Activated CD4-positive, alpha-beta T cell treated with anti-CD3 and anti-CD28 coated beads, Interleukin-2, amount 50 U/mL, for 16 hours (primary cell): ENCODE measurements around the gene CPXM2.

ENCODE experiments used
- DNase-seq: peaks from one replicate; pipeline ENCODE4 v3.0.0-alpha.2; 2020

Gene CPXM2

DNA sequence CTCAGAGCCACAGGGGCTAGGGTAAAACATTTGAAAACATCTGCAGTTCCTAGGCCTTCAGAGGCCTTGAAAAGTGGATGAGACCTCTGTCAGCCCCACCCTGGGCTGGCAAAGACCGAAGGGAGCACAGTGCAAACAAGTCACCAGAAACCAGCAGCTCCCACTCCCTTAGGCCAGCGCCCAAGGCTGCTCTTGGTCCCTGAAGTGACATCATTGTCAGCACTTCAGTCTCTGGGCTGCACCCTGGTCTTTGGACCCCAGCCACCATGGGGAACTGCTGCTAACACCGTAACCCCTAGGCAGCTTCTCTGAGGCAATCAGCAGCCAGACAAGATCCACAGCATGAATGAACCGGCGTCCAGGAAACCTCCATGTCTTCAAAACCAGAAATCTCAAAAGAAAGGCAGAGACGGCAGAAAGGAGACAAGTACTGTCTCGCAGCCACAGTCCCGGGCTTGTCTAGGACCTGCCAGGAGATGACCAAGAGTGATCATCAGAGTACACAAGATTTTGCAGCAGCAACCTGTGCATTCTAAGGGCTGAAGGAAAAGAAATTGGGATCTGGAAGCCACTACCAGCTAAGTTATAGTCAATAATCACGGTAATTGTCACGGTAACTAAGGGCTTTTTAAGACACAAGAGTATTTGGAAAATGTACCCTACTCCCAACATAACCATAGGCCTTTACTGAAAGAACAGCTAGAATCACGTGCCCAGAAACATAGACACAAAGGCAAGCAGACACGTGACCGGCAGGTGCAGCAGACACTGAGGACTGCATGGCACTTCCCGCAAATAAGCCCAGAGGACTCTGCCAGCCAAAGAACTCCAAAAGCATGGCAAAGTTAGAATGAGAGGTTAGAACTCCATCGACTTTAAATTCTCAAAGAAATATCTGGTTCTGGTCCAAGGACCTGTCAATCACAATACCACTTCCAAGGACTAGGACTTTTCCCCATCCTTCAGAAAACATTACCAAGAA is 23.3 kb downstream of the CPXM2 start:
- no peak for DNase-seq

DNA sequence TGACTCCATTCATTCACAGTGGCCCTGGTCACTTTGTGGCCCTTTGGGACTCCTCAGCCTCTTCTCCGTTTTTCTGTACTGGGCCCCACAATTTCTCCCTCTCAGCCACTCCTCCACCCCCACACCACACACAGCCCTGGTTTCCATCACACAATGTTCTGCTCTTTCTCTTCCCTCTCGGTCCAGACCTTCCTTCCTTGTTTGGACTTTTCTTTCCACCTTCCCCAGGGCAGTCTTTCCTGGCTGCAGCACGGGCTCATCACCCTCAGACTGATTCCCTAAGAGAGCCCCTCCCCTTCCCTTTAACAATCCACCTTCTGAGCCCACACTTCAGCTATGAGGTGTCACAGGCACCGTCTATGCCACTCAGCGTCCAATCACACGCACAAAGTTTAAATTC is 25.7 kb downstream of the CPXM2 start:
- no peak for DNase-seq

DNA sequence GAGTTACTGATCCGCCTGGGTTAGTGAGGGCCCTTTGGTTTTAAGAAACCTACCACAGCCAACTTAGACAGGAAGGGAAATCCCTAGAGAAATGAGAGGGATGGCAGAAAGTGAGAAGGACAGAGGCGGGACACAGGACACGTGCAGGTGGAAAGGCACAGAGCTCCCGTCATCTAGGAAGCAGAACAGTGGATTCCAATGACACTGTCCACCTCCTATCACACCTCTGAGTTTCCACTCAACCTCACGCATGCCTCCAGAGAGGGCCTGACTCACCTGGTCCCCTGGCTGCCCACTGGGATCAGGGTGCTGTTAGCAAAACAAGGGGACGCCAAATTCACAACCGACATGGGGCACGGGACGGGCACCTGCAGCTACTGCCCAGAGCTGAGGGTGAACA is 26.3 kb downstream of the CPXM2 start:
- no peak for DNase-seq

DNA sequence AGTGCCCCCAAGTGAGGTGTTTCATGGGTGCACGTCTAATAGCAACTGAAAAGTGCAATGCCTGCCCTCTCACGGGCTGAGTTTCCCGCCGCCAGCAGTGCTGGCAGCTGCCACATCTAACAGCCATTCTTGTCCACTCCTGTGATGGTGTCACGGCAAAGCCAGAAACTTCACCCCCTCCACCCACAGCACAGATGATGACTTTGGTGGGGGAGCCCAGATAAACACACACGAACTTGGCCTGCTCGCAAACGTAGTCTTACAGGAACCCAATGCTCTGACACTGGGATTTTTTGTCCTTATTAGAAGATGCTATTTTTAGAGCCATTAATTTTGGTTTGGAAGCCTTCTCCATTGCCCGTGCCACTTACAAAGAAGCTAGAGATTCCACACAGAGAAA is 26.7 kb downstream of the CPXM2 start:
- DNase-seq = no peak

DNA sequence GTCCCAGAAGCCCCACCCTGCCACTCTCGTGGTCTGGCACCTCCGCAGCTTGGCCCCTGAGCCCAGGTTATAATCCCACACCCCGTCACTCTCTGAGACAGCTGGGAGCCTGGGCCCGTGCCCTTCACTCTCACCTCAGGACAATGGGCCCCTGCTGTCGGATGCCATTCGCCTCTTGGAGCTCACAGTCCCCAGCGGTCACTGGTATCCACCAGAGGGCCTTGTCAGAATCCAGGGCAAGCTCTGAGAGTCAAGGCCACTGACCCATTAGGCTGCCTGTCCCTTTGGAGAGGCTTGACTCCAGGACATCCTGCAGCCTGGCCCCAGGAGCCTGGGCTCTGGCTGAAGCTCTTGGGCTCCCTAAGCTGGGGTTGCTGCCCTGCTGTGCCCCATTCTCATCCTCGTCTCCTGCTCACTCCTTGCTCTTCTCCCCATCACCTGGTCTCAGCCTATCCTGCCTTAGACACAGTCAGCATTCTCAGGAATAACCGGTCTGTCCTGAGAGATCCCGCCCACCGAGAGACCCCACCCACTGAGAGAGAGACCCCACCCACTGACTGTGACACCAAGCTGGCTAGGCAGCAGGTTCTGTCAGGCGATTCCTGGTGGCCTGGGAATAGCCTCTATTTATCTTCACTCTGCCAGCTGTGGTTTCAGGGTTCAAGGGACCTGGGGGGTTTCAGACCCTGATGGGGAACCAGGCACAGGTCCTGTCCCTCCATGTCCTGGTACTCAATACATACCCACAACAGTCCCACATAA is 27.7 kb downstream of the CPXM2 start:
- no peak for DNase-seq

DNA sequence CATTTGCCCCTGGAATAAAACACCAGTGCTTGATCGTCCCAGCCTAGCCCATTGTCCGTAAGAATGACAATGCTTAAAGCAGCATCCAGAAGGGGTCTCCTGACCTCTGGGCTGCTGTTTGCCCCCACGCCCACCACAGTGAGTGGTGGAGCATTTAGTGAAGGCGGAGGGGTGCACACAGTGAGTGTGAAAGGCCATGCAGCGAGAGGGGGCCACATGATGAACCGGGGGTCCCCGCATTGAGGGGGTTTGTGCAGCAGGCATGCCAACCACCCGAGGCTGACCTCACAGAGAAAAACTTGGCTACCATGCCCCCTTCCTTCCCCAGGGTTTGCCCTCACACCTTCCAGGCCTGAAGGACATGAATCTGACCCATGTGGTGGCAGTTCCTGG is 28.4 kb downstream of the CPXM2 start:
- no peak for DNase-seq

DNA sequence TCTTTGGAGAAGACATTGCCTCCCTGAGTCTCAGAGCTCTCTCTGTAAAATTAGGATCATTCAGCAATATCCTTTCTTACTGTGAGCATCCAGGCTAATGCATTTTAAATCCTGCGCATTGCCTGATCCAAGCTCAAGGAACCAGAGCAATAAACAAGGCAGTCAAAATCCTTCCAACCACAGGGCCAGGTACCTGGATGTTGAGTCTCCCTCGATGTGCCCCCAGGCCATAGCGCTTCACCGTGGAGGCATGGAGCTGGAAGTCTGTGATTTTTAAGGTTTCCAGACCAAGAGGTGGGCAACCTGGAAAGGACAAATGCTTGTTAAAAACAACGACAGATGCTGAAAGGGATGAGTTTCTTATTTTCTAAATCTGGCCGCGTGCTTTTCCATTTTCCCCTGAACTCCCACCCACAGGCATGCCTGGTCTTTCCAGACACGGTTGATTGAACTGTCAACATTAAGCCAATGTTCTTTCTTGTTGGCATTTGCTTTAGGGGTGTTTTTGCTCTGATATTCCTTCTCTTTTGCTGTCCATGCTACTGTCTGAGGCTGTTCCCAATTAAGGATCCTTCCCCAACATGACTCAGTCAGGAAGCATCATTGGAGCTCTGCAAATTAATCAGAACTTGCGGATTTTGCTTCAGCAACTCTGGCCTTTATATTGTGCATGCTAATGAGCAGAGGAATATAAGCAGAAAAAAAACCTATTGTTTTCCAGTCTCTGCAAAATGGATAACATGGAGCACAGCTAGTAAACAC is 29.0 kb downstream of the CPXM2 start:
- DNase-seq = no peak

DNA sequence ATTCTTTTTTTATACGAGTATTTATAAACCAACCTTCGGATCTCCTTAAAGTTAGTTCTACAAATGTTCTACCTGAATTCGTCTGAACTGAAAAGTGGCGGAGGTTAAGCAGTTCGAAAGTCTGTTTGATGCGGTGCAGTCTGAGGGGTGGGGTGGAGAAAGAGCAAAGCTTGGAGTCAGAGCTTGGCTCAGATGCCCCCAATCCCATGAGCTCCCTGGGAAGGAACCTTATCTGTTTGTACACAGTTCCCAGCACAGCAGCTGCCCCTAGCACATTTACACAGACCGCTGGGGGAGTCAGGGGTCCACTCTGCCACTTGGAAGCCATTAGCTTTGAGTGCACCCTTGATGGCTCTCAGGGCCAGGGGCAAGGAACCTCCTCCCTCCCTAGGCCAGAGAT is 30.8 kb downstream of the CPXM2 start:
- no peak for DNase-seq

DNA sequence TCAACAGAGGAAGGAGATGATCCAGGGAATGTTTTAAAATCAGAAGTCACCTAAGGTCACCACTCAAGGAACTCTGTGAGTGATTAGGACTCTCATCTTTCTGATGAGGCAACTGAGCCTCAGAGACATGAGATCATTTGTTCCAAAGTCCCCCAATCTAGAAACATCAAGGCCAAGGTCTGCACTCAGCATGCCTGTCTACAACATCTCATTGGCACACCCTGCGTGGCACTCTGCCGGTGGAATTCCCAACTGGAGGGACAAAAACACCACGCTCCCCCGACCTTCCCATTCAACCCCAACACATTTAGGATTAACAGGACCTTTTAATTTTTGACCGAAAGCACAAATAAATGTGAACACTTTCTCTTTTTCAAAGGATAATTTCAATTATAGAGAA is 31.4 kb downstream of the CPXM2 start:
- no peak for DNase-seq

DNA sequence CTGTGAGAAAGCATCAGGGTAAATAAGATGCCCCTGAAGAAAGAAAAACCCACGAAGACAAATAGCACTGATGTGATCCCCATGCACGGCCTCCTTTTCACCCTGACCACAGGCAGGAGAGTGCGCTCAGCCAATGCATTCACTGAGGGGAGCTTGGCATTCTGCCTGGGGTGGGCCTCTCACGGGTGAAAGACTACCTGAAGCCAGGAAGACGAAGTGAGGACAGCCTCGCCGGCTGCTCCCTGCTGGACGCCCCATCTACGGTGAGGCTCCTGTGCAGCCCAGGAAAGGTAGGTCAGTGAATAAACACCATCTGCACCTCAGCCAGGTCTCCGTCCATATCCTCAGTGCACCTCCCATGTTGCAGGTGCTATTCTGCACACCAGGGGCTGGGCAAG is 32.0 kb downstream of the CPXM2 start:
- no peak for DNase-seq

DNA sequence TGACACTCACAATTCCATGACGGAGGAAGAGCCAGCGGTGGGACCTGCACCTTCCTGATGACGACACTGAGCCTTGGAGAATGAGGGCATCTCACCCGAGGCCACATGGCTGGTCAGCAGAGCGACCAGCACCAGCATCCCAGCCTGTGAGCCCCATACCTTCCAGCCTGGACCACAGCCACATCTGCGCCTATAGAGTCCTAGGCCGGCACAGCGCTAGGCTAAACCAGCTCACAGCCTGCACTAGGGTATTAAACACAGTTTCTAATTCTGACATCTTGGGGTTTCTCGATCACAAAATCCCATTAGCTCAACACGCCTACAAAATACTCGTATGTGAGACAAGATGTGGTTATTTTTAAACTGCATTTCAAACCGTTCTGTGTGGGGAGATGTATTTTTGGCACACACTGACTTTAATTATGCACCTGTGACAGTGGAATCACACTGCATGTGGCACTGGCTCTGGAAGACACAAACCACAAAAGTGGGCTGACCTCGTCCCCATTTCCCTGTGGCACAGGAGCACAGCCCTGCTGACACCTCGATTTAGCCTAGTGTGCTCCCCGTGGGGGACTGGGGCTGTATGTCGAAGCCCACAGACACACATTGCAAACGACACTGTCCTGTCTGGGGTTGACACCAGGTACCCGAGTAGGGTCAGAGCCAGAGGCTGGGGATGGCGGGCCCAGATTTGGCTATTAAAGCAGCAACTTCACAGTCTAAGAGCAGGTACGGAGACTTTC is 32.5 kb downstream of the CPXM2 start:
- DNase-seq = no peak

DNA sequence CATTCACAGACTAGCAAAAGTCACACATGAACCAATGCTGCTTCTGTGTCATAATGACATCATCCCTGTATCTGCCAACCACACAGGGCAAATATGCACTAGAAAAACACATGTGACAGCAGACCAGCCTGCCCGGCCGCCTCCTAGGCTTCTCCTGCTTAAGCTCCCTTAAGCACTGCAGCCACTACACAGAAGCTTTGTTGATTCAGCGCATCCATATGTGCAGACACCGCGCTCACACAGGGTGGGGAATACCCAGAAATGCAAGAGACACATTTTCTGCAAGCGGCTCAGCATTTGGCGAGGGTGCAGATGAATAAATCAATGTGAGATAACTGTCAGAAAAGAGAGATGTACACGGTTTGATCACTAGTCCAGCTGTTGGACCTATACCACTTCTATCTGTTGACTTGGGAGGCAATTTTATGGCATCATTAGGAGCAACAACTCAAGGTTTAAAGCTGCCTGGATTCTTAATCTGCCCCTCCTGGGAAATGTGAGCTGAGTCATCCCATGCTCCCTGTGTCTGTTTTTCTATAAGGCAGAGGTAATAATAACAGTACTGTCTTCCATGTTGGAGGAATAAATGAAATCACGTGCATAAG is 33.4 kb downstream of the CPXM2 start:
- DNase-seq = no peak

DNA sequence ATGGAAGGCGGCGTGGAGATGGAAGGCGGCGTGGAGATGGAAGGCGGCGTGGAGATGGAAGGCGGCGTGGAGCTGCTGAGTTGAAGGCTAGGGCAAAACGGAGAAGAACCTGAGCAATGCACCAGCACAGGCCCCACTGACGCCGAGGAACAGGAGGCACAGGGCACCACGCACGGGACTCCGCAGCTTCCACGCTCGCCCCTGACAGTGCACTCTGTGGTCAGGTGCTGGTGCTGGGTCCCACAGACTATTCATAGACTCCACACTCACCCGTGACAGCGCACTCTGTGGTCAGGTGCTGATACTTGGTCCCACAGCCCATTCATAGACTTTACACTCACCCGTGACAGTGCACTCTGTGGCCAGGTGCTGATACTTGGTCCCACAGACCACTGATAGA is 34.0 kb downstream of the CPXM2 start:
- DNase-seq = no peak

DNA sequence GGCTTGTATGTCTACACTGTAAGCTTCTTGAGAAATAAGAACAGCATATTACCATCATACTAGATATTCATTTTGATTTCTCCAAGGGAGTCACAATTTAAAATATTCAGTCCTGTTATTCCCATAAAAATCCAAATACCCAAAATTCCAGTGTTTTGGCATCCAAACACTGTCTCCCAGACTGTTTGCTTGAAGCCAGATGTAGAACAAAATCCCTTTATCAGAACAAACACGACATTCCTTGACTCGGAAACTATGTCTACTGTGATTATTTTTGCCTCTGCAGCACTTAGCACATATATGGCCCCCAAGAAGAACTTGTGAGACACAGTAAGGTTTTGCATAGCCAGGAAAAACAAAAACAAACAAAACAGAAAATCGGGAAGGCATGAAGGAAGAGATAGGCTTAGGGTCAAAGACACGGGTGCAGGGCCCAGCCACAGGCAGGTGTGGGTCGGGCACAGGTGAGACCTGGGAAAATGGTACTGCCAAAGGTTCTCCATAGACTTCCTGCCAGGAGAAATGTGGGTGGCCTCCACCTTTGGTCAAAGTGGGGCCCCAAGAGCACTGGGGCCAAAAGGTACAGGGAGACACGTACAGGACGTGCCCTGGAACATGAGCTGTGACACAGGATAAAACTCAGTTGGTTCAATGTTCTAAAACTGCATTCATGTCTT is 36.5 kb downstream of the CPXM2 start:
- DNase-seq = no peak

DNA sequence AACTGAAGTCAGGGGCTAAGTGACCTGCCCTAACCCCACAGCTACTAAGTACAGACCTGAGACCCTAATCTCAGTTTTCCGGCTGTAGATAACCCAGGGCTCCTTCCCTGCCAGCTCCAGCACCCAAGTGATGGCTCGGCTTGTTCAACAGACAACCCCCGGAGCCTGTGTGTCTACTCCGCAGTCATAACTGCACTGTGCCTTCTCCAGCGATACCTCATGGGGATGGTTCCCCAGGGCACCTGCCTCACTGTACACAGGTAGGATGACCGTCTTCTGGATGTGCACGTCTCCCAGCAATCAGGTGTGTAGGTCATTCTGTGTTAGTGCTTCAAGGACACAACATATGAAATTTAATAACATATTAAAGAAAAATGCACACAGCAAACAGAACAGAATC is 37.1 kb downstream of the CPXM2 start:
- DNase-seq = no peak

DNA sequence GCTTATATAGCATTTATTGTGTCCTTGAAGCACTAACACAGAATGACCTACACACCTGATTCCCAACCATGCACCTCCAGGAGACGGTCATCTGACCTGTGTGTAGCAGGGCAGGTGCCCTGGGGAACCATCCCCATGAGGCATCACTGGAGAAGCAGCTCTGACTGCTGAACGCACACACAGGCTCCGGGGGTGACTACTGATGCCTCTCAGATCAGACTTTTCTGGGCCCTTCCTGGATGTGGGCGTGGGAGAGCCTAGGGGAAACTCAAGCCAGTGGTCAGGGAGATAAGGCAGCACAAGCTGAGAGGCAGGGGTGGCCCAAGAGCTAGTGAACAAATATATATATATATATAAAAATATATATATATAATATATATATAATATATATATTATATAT is 37.6 kb downstream of the CPXM2 start:
- no peak for DNase-seq

DNA sequence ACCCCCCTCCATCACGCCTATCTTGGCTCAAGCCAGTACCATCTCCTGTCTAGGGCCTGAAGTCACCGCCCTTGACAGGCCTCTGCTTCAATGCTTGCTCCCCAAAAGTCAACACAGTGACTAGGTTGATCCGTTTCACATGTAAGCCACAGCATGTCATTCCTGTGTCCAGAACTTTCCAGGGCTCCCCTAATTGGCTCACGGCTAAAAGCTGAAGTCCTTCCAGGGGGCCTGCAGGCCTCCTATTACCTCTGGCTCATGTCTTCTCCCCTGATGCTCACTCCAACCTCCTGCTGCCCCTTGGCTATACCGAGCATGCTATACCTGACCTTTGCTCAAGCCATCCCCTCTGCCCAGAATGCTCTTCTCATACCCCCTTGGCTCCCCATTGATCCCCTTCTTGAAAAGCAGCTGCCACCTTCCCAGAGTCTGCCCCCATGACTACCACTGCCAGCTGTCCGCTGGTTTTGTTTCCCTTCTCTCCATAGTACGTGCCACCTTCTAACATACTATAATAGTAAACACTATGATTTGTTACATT is 39.1 kb downstream of the CPXM2 start:
- DNase-seq = no peak

DNA sequence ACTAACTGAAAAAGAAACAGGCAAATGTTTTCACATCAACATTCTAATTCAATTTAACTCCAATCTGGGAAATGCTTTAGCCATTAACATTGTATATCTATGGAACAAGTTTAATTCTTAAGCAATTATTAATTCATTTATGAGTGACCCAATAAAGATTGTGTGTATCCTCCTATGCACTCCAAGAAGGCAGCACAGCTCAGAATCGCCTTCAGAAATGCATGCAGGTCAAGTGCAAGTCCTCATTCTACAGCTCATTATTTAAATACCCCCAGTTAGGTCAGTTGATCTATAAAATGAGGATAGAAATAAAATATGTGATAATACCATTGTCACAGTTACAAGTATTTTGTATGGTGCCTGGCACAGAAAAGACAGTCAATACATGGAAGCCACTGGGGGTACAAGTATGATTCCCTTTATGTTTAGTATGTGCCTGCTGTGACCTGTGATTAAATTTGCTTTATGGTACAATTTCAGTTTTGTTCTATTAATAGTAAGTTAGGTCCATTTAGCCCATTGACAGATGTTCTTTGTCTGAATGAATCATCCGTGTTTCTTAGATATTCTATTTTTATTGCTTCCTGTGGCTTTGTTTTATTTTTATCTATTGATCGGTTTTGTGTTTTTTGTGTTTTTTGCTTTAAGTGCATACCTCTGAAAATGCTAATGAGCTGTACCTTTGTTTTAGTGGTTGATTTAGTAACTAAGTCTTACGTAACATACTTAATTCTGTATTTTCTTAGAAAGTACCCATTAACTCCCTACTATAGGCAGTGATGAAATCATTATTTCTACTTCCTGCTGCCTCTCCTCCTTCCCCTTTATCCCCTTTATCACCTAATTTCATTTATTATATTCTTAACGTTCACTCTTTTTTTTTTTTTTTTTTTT is 42.8 kb downstream of the CPXM2 start:
- DNase-seq = no peak

DNA sequence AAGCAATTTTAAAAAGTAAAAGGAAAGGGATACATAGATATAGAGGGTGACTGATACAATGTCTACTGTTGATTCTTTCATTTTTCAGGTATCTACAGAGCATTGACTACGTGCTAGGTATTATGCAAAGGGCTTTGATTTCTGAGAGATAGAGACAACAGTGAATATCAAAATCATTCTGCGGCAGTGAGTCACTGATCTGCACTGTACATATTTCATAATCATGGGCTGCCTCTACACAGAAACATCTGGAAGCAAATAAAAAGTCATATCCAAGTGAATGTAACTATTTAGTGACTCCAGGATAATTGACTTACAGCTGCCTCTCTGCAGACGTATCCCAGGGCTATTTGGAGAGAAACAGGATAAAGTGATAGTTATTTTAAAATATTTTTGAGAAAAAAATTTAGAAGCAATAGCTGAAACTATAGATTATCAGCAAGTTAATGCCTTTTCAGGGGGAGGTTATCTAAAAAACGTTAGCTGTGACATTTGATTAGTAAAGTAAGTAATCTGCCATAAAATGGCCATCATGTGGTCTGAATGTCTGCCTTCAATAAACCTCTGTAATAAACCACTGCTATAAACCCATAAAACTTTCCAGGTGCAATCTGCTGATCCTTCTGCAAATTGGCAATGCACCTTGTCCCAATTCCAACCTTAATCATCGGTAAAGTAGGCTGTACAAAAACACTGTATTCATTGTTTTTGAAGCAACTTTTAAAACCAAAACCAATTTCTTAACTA is 43.7 kb downstream of the CPXM2 start:
- no peak for DNase-seq

DNA sequence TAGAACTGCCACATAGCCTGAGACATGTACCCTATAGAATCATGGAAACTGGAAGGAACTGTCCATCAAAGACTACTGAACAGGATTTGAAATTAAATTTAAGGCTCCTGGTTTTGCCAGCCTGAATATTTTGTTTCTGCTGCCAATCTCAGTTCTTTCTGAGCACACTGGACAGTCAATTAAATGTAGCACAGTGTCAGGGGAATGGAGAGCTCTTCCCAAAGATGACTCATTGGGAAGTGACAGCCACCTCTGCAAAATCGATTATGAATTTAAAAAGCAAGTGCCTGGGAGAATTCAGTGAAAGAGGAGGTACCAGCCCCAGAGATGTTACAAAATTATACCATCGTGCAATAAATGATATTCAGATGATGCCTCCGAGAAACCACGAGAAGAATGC is 47.8 kb downstream of the CPXM2 start:
- DNase-seq = no peak
